Stimulated activated CD4-positive, alpha-beta T cell treated with anti-CD3 and anti-CD28 coated beads, Interleukin-1b, Interleukin-23, amount 100 ng/mL, for 24 hours (primary cell): ENCODE data around the gene SPDEF.

Experiments
- DNase-seq, 4 experiments: peaks; one replicate each; pipeline ENCODE4 v3.0.0-alpha.2; 2020; ENCODE audit warnings: low read depth in 4 of 4, low spot score in 1 of 4

Gene SPDEF

GRCh38 chr6:34546551-34547321 lies 9.4 kb downstream of the SPDEF start:
- no peak for DNase-seq

GRCh38 chr6:34544776-34545471 lies 11.2 kb downstream of the SPDEF start:
- DNase-seq: no peak

- DNase-seq: no peak
Measured at GRCh38 chr6:34544052-34544604, 12.0 kb downstream of the SPDEF start.

- no peak for DNase-seq
Measured at GRCh38 chr6:34543421-34543820, 12.7 kb downstream of the SPDEF start.

- DNase-seq: no peak
Measured at GRCh38 chr6:34540841-34541240, 15.3 kb downstream of the SPDEF start.

GRCh38 chr6:34540222-34540621 lies 15.9 kb downstream of the SPDEF start:
- no peak for DNase-seq

- DNase-seq: no peak
Measured at GRCh38 chr6:34539181-34539580, 16.9 kb downstream of the SPDEF start.

GRCh38 chr6:34538581-34538980 lies 17.5 kb downstream of the SPDEF start:
- DNase-seq: no peak

- DNase-seq: no peak
Measured at GRCh38 chr6:34537922-34538550, 18.1 kb downstream of the SPDEF start.

GRCh38 chr6:34536959-34537848 lies 18.9 kb downstream of the SPDEF start:
- DNase-seq: no peak

- DNase-seq: no peak
Measured at GRCh38 chr6:34536251-34536958, 19.7 kb downstream of the SPDEF start.

GRCh38 chr6:34535646-34536045 lies 20.5 kb downstream of the SPDEF start:
- DNase-seq: no peak

GRCh38 chr6:34535199-34535598 lies 20.9 kb downstream of the SPDEF start:
- DNase-seq: no peak

- DNase-seq: no peak
Measured at GRCh38 chr6:34534656-34535055, 21.5 kb downstream of the SPDEF start.

- DNase-seq: no peak
Measured at GRCh38 chr6:34534146-34534545, 22.0 kb downstream of the SPDEF start.

- no peak for DNase-seq
Measured at GRCh38 chr6:34532230-34532629, 23.9 kb downstream of the SPDEF start.

GRCh38 chr6:34531580-34532201 lies 24.4 kb downstream of the SPDEF start:
- peak in 1 of 4 experiments; percentile 8 for DNase-seq

- no peak for DNase-seq
Measured at GRCh38 chr6:34530753-34531365, 25.3 kb downstream of the SPDEF start.

- no peak for DNase-seq
Measured at GRCh38 chr6:34529665-34530327, 26.3 kb downstream of the SPDEF start.
